DOHH2 (cell line): ENCODE results near the gene MKLN1.

ENCODE experiments used
- EZH2phosphoT487 ChIP-seq: fragments of 200-600 bp; sonication (generic); IDR thresholded peaks from 2 replicates; pipeline ENCODE4 v1.6.1; 2017; ENCODE audit warnings: borderline replicate concordance, mild to moderate bottlenecking, antibody characterized with exemption, low read length, moderate library complexity, mixed read lengths
- TF ChIP-seq, protein P1 (sequence below): fragments of 200-600 bp; sonication (generic); IDR thresholded peaks from one replicate; pipeline ENCODE4 v1.5.1; 2014; ENCODE audit warnings: antibody characterized with exemption, mild to moderate bottlenecking, low read depth, low read length; ENCODE audit not compliant: poor library complexity, severe bottlenecking

DNA sequence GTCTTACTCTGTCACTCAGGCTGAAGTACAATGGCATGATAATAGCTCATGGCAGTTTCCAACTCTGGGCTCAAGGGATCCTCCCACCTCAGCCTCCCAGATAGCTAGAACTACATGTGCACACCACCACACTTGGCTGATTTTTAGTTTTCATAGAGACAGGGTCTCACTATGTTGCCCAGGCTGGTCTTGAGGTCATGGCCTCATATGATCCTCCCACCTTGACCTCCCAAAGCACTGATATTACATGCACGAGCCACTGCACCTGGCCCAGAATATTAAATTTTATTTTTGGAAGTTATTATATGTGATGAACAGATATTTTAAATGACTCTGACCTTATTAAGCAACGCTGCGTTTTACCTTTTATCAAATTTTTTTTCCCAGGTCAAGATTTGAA is 134.4 kb downstream of the MKLN1 start:
- TF ChIP-seq, protein P1, sequence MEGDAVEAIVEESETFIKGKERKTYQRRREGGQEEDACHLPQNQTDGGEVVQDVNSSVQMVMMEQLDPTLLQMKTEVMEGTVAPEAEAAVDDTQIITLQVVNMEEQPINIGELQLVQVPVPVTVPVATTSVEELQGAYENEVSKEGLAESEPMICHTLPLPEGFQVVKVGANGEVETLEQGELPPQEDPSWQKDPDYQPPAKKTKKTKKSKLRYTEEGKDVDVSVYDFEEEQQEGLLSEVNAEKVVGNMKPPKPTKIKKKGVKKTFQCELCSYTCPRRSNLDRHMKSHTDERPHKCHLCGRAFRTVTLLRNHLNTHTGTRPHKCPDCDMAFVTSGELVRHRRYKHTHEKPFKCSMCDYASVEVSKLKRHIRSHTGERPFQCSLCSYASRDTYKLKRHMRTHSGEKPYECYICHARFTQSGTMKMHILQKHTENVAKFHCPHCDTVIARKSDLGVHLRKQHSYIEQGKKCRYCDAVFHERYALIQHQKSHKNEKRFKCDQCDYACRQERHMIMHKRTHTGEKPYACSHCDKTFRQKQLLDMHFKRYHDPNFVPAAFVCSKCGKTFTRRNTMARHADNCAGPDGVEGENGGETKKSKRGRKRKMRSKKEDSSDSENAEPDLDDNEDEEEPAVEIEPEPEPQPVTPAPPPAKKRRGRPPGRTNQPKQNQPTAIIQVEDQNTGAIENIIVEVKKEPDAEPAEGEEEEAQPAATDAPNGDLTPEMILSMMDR: no peak
- no peak for TF ChIP-seq EZH2phosphoT487
